Endothelial cell (in vitro differentiated cells): ENCODE data around the gene SLC2A9. TPM values are rescaled to one million over a fixed set of nuclear protein-coding genes. Genes with fewer than 3 reads are reported as not detected.

Experiments used
- DNase-seq: peaks from one replicate; pipeline ENCODE4 v3.0.0; 2021; ENCODE audit warnings: low spot score
- H3K27ac Mint-ChIP-seq: one replicate; pipeline ENCODE4 v1.8.0; 2021; ENCODE audit warnings: mixed read lengths, inconsistent platforms; ENCODE audit not compliant: unreplicated experiment
- H3K27me3 Mint-ChIP-seq: one replicate; pipeline ENCODE4 v1.8.0; 2021; ENCODE audit warnings: mild to moderate bottlenecking, moderate library complexity, mixed read lengths, inconsistent platforms; ENCODE audit not compliant: unreplicated experiment
- H3K36me3 Mint-ChIP-seq: one replicate; pipeline ENCODE4 v1.8.0; 2021; ENCODE audit warnings: mild to moderate bottlenecking, low read depth, mixed read lengths, inconsistent platforms; ENCODE audit not compliant: unreplicated experiment
- H3K4me1 Mint-ChIP-seq: one replicate; pipeline ENCODE4 v1.8.0; 2021; ENCODE audit warnings: mild to moderate bottlenecking, mixed read lengths, inconsistent platforms; ENCODE audit not compliant: unreplicated experiment
- H3K4me3 Mint-ChIP-seq: one replicate; pipeline ENCODE4 v1.8.0; 2021; ENCODE audit warnings: mild to moderate bottlenecking, mixed read lengths, inconsistent platforms; ENCODE audit not compliant: unreplicated experiment
- H3K9me3 Mint-ChIP-seq: one replicate; pipeline ENCODE4 v1.8.0; 2021; ENCODE audit warnings: mixed read lengths, inconsistent platforms; ENCODE audit not compliant: unreplicated experiment
- CTCF ChIP-seq: fragments of 200-600 bp; sonication (generic); IDR thresholded peaks from one replicate; pipeline ENCODE4 v1.5.0; 2021; ENCODE audit warnings: antibody characterized with exemption; ENCODE audit not compliant: unreplicated experiment
- total RNA-seq: library from RNA; stranded (reverse); fragmentation: NEBNext Ultra II Directional; extraction: Animal tissue kit (Norgen Biotek cat#: 25700); gene quantifications from one replicate; pipeline ENCODE4 v1.2.1, GENCODE V29; 2021; ENCODE audit not compliant: unreplicated experiment

Gene SLC2A9
- total RNA-seq, 1 donor from 2014 or later = 0.72 TPM

- Mint-ChIP-seq H3K27me3 (peaks cover 2% of the 10 kb centered on the region), H3K9me3 (no peaks in the 10 kb centered on the region), H3K4me3 (no peak overlapping the region), H3K36me3 (no peaks in the 10 kb centered on the region), H3K27ac (peak overlapping the region; percentile 57), H3K4me1 (no peaks in the 10 kb centered on the region)
- TF ChIP-seq CTCF = no peak
- DNase-seq = peak; percentile 54
These were observed 42.4 kb upstream of the SLC2A9 start for GRCh38 chr4:10063544-10064300.

- DNase-seq = no peak
- TF ChIP-seq CTCF = no peak
- H3K36me3 Mint-ChIP-seq = no peaks in the 10 kb centered on the region
- no peak overlapping the region for H3K27ac Mint-ChIP-seq
- no peaks in the 10 kb centered on the region for H3K9me3 Mint-ChIP-seq
- peaks cover 2% of the 10 kb centered on the region for H3K27me3 Mint-ChIP-seq
- H3K4me1 Mint-ChIP-seq = no peaks in the 10 kb centered on the region
- no peak overlapping the region for H3K4me3 Mint-ChIP-seq
These were observed 40.5 kb upstream of the SLC2A9 start for GRCh38 chr4:10061650-10062415.

- Mint-ChIP-seq H3K9me3 (no peaks in the 10 kb centered on the region), H3K27ac (no peak overlapping the region), H3K36me3 (peaks cover 4% of the 10 kb centered on the region), H3K27me3 (peaks cover 3% of the 10 kb centered on the region), H3K4me3 (no peak overlapping the region), H3K4me1 (peaks cover 5% of the 10 kb centered on the region)
- no peak for DNase-seq
- TF ChIP-seq CTCF = no peak
These were observed 37.1 kb upstream of the SLC2A9 start for GRCh38 chr4:10058371-10058770.

- peaks cover 5% of the 10 kb centered on the region for H3K4me1 Mint-ChIP-seq
- no peak overlapping the region for H3K4me3 Mint-ChIP-seq
- no peaks in the 10 kb centered on the region for H3K9me3 Mint-ChIP-seq
- H3K27ac Mint-ChIP-seq = no peak overlapping the region
- peaks cover 4% of the 10 kb centered on the region for H3K36me3 Mint-ChIP-seq
- no peak for DNase-seq
- H3K27me3 Mint-ChIP-seq = peaks cover 6% of the 10 kb centered on the region
- no peak for TF ChIP-seq CTCF
These were observed 35.7 kb upstream of the SLC2A9 start for GRCh38 chr4:10057023-10057395.

GRCh38 chr4:10056334-10057022 lies 35.2 kb upstream of the SLC2A9 start:
- H3K9me3 Mint-ChIP-seq = no peaks in the 10 kb centered on the region
- H3K36me3 Mint-ChIP-seq = peaks cover 4% of the 10 kb centered on the region
- H3K4me3 Mint-ChIP-seq = no peak overlapping the region
- DNase-seq = no peak
- peaks cover 9% of the 10 kb centered on the region for H3K4me1 Mint-ChIP-seq
- H3K27me3 Mint-ChIP-seq = peaks cover 6% of the 10 kb centered on the region
- no peak overlapping the region for H3K27ac Mint-ChIP-seq
- no peak for TF ChIP-seq CTCF
